Measurements from ENCODE around the gene DUSP8.

Gene DUSP8

DNA sequence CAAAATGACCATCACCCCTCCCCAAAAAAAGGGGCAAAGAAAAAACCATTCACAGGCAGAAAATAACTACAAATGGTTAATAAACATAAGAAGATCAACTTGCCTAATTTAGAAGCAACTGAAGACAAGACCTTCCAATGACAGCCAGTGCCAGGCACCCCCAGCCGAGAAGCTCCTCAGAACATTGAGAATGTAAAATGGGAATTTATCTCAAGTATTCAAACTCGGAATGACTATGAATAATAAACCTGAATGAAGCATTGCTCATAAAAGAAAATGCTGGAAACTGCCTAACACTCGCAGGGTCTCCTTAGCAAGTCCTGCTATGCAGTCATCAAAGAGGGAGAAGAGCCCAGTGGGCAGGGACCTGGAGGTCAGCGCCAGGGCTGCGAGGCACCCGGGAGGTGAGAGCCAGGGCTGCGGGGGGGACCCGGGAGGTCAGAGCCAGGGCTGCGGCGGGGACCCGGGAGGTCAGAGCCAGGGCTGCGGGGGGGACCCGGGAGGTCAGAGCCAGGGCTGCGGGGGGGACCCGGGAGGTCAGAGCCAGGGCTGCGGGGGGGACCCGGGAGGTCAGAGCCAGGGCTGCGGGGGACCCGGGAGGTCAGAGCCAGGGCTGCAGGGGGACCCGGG is 62.3 kb downstream of the DUSP8 start:
- Histone ChIP-seq H3K27ac (no peak overlapping the region), H3K4me3 (no peak overlapping the region)

DNA sequence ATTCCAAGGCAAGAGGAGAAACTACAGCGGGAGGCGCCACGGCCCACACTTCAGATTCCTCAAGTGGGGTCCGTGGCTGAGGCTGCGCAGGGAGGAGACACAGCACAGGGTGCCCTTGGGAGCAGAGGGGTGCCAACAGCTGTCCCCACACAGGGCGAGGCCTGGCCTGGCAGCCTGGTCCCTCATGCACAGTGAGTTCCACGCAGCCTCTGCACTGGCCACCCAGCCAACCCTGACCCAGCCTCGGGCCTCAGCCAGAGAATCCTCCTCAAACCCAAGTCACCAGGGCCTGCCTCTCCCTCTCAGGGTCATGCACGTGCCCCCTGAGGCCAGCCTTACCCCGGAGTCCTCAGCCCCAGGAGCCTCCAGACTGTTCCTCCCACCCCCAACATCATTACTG is 63.1 kb downstream of the DUSP8 start:
- no peak overlapping the region for H3K4me3 ChIP-seq
- H3K27ac ChIP-seq = no peak overlapping the region

DNA sequence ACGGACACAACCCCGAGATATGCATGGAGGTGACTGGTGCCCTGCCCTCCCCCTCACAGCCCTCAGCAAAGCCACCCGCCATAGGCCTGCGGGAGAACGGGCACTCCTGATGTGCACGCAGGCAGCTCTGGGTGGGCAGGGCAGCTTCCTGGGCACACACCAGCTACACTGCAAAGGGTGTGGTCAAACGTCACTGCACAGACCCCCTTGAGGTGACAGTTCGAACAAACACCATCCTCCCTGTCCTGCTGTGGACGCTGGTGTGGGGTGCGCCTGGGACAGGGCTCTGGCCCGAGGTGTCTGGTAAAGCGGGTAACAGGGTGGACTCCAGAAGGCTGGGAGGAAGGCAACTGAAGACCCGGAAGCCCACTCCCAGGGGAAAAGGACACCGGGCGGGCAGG is 63.6 kb downstream of the DUSP8 start:
- Histone ChIP-seq H3K27ac (no peak overlapping the region), H3K4me3 (no peak overlapping the region)

GRCh38 chr11:1507381-1508140 is 64.5 kb downstream of the DUSP8 start:
- Histone ChIP-seq H3K4me3 (no peak overlapping the region), H3K27ac (no peak overlapping the region)

GRCh38 chr11:1506981-1507380 is 65.1 kb downstream of the DUSP8 start:
- Histone ChIP-seq H3K4me3 (no peak overlapping the region), H3K27ac (no peak overlapping the region)

GRCh38 chr11:1505480-1505879 is 66.6 kb downstream of the DUSP8 start:
- Histone ChIP-seq H3K4me3 (no peak overlapping the region), H3K27ac (no peak overlapping the region)

DNA sequence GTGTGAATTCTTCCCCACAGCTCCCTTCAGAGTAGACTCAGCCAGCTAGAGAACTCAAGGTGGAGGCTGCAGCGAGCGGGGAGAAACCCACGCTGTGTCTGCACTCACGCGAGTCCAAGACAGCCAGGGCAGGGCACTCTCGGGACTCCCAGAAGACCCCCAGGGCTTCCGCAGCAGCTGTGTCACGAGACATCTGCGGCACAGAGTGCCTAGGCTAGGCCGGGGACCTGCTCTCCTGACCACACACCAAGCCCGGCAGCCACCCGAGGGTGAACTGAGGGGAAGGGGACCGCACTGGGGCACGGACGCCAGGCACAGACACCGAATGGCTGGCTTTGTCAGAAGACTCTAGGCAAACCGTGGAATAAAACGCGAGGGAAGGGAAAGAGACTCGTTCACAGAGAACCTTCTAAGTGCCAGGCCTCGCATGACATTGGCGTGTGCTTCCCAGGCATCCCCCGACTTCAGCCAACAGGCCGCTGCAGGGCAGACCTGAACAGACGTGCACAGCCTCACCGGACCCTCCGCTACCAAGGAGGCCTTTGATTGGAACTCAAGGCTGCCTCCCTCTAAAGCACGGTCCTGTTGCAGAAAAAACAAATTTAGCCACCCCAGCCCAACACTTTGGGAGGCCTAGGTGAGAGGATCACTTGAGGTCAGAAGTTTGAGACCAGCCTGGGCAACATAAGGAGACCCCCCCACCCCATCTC is 67.3 kb downstream of the DUSP8 start:
- Histone ChIP-seq H3K27ac (no peak overlapping the region), H3K4me3 (no peak overlapping the region)

DNA sequence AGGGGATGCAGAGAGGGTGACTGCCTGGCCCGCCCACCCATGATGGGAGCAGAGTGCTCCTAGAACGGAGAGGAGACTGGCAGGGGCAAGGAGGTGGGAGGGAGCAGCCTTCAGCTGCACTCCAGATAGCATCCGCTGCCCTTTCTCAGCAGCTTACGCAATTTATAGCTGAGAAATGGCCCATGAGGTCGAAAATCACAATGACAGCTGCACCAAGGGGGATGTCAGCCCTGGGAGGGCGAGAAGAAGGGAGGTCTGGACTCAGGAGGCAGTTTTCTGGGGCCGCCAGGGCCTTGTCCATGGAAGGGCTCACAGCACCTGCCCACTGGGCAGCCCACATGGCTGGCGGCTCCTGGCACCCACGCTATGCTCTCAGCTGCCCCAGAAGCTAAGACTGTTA is 67.9 kb downstream of the DUSP8 start:
- no peak overlapping the region for H3K4me3 ChIP-seq
- H3K27ac ChIP-seq = peak overlapping the region in 1 of 21 experiments; percentile 55
